ENCODE data around the gene UXS1. TPM values are rescaled to one million over a fixed set of nuclear protein-coding genes. Genes with fewer than 3 reads are reported as not detected.

UXS1 gene
- total RNA-seq, 2 donors from 2014 or later, result 28.3 to 49.1 TPM

DNA sequence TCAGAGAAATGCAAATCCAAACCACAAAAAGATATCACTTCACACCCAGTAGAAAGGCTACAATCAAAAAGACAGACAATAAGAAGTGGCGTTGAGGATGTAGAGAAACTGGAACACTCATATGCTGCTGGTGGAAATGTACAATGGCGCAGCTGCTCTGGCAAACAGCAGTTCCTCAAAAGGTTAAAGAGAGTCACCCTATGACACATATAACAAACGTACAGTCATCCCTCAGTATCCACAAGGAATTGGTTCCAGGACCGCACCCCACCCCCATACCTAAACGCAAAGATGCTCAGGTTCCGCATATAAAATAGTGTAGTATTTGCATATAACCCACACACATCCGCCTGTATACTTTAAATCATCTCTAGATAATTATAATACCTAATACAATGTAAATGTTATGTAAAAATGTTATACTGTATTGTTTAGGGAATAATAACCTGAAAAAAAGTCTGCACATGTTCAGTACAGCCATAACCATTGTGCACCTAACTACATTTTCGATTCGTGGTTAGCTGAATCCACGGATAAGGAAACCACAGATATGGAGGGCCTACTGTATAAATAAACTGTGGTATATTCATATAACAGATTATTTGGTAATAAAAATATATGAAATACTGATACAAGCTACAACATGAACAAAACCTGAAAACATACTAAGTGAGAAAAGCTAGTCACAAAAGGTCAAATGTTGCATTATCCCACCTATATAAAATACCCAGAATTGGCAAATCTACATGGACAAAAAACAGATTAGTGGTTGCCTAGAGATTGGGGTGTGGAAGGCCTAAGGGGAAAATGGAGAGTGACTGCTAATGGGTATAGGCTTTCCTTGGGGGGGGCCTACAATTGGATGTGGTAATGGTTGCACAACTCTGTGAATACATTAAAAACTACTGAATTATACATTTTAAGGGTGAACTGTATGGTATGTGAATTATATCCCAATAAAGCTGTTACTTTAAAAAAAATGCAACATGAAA lies 37.5 kb downstream of the UXS1 start:
- Histone ChIP-seq H3K27ac (no peak overlapping the region), H3K4me3 (no peak overlapping the region), H3K4me1 (ENCODE audit: control insufficient read depth in 1 of 2, low read depth in 2 of 2) (no peaks in the 10 kb centered on the region), H3K36me3 (peaks cover 4% of the 10 kb centered on the region), H3K27me3 (replicated peaks; ENCODE audit: insufficient read depth) (no peaks in the 10 kb centered on the region), H3K9me3 (peaks cover 5% of the 10 kb centered on the region)
- ATAC-seq (ENCODE audit: insufficient number of reproducible peaks, low FRiP score, low read depth) (no peak), DNase-seq (ENCODE audit: low spot score) (no peak)
- TF ChIP-seq, protein P1, sequence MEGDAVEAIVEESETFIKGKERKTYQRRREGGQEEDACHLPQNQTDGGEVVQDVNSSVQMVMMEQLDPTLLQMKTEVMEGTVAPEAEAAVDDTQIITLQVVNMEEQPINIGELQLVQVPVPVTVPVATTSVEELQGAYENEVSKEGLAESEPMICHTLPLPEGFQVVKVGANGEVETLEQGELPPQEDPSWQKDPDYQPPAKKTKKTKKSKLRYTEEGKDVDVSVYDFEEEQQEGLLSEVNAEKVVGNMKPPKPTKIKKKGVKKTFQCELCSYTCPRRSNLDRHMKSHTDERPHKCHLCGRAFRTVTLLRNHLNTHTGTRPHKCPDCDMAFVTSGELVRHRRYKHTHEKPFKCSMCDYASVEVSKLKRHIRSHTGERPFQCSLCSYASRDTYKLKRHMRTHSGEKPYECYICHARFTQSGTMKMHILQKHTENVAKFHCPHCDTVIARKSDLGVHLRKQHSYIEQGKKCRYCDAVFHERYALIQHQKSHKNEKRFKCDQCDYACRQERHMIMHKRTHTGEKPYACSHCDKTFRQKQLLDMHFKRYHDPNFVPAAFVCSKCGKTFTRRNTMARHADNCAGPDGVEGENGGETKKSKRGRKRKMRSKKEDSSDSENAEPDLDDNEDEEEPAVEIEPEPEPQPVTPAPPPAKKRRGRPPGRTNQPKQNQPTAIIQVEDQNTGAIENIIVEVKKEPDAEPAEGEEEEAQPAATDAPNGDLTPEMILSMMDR (IDR thresholded peaks at IDR 0.05), result no peak

DNA sequence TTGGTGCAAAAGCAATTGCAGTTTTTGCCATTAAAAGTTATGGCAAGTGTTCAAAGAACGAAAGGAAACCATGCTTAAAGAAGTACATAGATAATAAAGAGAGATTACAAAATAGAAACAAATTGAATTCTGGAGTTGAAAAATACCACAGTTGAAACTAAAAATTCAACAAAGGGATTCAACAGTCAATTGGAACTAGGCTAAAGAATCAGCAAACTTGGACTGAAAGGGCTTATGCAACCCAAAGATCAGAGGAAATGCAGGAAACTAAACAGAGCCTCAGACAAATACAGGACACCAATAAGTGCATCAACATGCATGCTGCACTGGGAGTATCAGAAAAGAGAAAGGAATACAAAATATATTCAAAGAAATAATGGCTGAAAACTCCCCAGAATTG lies 40.3 kb downstream of the UXS1 start:
- H3K27me3 ChIP-seq (replicated peaks; ENCODE audit: insufficient read depth), result no peaks in the 10 kb centered on the region
- ATAC-seq (ENCODE audit: insufficient number of reproducible peaks, low FRiP score, low read depth) (no peak), DNase-seq (ENCODE audit: low spot score) (no peak)
- H3K9me3 ChIP-seq, result peaks cover 5% of the 10 kb centered on the region
- H3K4me1 ChIP-seq (ENCODE audit: control insufficient read depth in 1 of 2, low read depth in 2 of 2), result no peaks in the 10 kb centered on the region
- no peak overlapping the region for H3K4me3 ChIP-seq
- TF ChIP-seq, protein P1 (IDR thresholded peaks at IDR 0.05), result no peak
- no peaks in the 10 kb centered on the region for H3K36me3 ChIP-seq
- H3K27ac ChIP-seq, result no peak overlapping the region

DNA sequence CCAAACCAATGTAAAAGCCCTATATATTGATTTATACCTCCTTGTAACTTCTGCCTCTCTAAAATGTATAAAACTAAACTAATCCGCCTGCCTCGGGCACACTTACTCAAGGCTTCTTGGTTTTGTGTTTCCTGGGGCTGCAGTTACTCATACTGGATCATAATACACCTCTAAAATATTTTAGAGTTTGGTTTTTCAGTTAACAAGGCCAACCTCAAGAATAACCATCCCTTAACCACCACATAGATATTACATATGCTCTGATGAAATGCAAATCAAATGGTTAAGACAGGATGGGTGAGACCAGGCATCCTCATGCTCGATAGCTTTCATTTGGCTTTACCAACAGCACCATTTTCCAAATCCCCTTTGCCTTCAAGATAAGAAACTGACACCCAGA lies 46.4 kb downstream of the UXS1 start:
- TF ChIP-seq, protein P1 (IDR thresholded peaks at IDR 0.05), result no peak
- DNase-seq (ENCODE audit: low spot score) (no peak), ATAC-seq (ENCODE audit: insufficient number of reproducible peaks, low FRiP score, low read depth) (no peak)
- no peaks in the 10 kb centered on the region for H3K9me3 ChIP-seq
- H3K27me3 ChIP-seq (replicated peaks; ENCODE audit: insufficient read depth), result no peaks in the 10 kb centered on the region
- H3K36me3 ChIP-seq, result peaks cover 6% of the 10 kb centered on the region
- H3K4me1 ChIP-seq (ENCODE audit: control insufficient read depth in 1 of 2, low read depth in 2 of 2), result peaks cover 0 to 6% of the 10 kb centered on the region in 2 donors
- H3K4me3 ChIP-seq, result no peak overlapping the region
- no peak overlapping the region for H3K27ac ChIP-seq

DNA sequence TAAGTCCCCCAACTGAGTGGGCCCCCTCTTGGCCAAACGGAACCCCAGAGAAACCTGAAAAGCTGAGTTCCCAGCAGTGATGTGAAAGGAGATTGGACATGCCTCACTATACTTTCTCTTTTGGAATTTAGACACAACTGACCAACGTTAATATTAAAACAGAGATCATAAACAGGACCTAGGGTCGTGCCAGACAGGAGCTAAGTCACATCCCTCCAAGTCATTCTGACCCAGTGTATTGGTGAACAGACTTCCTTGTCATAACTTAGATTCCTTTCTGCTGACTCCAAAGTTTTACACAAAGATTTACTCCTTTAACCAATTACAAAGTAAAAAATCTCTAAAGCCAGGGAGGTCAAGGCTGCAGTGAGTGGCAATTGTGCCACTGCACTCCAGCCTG lies 46.9 kb downstream of the UXS1 start:
- H3K4me1 ChIP-seq (ENCODE audit: control insufficient read depth in 1 of 2, low read depth in 2 of 2), result peaks cover 0 to 6% of the 10 kb centered on the region in 2 donors
- ATAC-seq (ENCODE audit: insufficient number of reproducible peaks, low FRiP score, low read depth) (no peak), DNase-seq (ENCODE audit: low spot score) (no peak)
- H3K27ac ChIP-seq, result no peak overlapping the region
- H3K27me3 ChIP-seq (replicated peaks; ENCODE audit: insufficient read depth), result no peaks in the 10 kb centered on the region
- H3K9me3 ChIP-seq, result no peaks in the 10 kb centered on the region
- TF ChIP-seq, protein P1 (IDR thresholded peaks at IDR 0.05), result no peak
- H3K36me3 ChIP-seq, result peaks cover 6% of the 10 kb centered on the region
- H3K4me3 ChIP-seq, result no peak overlapping the region

DNA sequence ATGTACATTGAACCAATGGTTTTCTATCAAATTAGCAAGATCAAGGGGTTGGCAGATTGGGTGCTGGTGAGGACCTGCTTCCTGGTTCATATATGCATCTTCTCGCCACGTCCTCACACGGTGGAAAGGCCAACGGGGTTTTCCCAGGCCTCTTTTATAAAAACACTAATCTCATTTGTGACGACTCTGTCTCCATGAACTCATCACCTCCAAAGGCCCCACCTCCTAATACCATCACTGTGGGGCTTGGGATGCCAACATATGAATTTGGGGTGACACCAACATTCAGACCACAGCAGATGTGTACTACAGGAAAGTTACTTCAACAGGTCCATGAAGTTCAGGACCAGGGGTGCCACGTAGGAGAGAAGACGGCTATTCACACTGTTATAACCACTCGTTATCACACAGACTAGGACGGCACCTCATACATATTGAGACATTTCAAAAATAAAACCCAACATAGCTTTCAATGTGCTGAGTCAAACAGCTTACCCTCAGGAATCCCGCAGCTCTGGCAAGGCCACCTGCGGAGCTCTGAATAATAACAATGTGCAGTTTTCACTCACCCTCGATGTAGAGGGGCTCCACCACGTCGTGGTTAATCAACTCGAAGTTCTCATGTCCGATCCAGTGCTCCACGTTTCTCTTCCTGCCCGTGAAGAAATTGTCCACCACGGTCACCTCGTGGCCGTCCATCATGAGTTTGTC lies 49.3 kb downstream of the UXS1 start:
- Histone ChIP-seq H3K9me3 (no peaks in the 10 kb centered on the region), H3K36me3 (peaks cover 6% of the 10 kb centered on the region), H3K27me3 (replicated peaks; ENCODE audit: insufficient read depth) (no peaks in the 10 kb centered on the region), H3K4me3 (no peak overlapping the region), H3K27ac (no peak overlapping the region), H3K4me1 (ENCODE audit: control insufficient read depth in 1 of 2, low read depth in 2 of 2) (peaks cover 0 to 6% of the 10 kb centered on the region in 2 donors)
- DNase-seq (ENCODE audit: low spot score) (no peak), ATAC-seq (ENCODE audit: insufficient number of reproducible peaks, low FRiP score, low read depth) (no peak)
- TF ChIP-seq, protein P1 (IDR thresholded peaks at IDR 0.05), result no peak

Measured in thoracic aorta (tissue), 2 donors.